GM23248 (cell line): ENCODE data around the gene CSF1R.

Experiments
- EZH2 ChIP-seq: fragments of 200-600 bp; sonication (generic); IDR thresholded peaks from 2 replicates; pipeline ENCODE4 v1.6.1; 2018; ENCODE audit warnings: antibody characterized with exemption, mild to moderate bottlenecking; ENCODE audit not compliant: insufficient read depth, poor library complexity, severe bottlenecking
- EZH2phosphoT487 ChIP-seq: fragments of 200-600 bp; sonication (generic); IDR thresholded peaks from 2 replicates; pipeline ENCODE4 v1.6.1; 2018; ENCODE audit warnings: antibody characterized with exemption, moderate library complexity, mild to moderate bottlenecking, low read depth; ENCODE audit not compliant: insufficient read depth

GRCh38 chr5:150103678-150104549, 17.6 kb upstream of the CSF1R start:
- TF ChIP-seq EZH2, result no peak
- no peak for TF ChIP-seq EZH2phosphoT487
